GM18861 (cell line): ENCODE results near the gene CCDC71.

Experiments
- ATAC-seq: cut with Tn5 transposase; IDR thresholded peaks from one replicate; pipeline ENCODE4 v1.9.1; 2021; ENCODE audit not compliant: unreplicated experiment

CCDC71 gene

DNA sequence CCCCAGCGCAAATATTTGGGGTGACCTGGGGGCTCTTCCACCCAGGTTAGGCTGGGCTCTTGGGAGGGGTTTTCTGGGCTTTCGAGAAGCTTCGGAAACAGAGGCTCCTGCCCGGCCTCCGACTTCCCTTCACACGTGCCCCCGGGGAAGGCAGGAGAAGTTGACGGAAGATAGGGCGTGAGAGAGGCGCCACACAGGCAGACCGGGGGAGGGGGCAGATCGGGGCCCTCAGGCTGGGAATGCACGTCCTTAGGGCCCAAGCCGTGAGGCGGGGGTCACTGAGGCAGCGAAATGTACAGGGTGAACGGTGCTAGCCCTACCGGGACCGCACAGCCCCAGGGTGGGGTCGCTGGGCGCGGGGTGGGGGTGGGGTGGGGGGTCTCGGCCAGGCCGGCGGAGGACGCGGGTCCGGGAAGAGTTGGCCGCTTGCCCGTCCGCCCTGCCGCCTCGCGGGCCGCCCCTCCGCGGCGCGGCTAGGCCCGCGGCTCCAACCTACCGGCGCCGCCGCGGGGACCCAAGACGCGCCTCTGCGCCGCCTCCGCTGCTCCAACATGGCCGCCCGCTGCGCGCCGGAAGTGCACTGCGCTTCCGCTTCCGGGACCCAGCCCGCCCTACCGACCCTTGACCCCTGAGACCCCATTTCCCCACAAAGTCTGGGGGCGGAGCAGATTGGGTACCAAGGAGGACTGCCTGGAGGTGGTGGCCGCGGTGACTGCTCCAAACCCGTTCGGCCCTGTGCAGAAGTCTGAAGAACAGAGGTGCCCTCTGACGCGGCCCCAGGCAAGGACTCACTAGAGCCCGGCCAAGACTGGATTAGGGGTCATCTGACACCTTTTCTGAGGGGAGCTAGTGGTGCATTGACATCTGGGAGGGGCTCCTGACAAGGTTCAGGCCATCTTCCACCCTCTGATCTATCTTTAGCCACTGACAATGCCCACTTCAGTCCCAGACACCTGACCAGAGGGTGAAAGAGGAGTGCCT is at the start of gene CCDC71:
Gene CCDC71 (minus strand): TSS at position 561 of the 981 bp plus-strand sequence. CDS start 2,123 bp downstream, outside the sequence.
- no peak for ATAC-seq

DNA sequence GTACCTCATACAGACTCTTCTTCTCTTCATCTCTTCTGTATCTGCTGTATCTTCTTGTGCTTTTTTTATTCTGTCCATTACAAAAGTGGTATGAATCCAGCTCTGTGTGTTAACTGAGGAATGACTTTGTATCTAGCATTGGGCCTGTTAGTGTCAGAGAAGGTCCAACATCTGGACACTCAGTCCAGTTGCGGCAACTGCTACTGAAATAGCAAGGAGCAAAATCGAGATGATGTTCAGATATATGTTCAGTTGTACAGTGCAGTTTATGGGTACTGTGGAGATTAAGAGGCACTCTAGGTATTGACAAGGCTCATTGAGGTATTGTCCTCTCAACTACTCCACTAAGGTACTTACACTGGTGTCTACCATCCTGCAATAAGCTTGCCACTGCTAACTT is 47.9 kb upstream of the CCDC71 start:
- ATAC-seq: no peak

DNA sequence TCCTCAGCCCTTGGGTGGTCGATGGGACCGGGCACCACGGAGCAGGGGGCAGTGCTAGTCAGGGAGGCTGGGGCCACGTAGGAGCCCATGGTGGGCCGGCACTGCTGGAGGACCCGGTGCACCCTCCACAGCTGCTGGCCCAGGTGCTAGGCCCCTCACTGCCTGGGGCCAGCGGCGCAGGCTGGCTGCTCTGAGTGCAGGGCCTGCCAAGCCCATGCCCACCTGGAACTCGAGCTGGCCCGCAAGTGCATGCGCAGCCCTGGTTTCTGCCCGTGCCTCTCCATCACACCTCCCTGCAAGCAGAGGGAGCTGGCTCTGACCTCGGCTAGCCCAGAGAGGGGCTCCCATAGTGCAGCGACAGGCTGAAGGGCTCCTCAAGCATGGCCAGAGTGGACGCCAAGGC is 47.4 kb upstream of the CCDC71 start:
- ATAC-seq: no peak

DNA sequence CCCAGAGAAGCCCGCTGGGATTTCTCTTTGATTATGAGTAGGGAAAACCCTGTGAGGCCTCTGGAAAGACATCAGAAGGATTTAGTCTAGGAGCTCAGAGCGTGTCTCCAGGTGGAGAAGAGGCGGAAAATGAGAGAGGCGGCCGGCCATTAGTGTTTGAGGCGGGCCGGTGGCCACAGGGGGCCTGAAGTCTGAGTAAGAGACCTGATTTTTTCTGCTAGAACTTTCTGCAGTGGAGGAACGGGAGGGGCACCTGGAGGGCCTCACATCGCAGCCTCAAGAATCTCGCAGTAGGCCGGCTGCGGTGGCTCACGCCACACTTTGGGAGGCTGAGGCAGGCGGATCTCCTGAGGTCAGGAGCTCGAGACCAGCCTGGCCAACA is 33.8 kb upstream of the CCDC71 start:
- no peak for ATAC-seq

DNA sequence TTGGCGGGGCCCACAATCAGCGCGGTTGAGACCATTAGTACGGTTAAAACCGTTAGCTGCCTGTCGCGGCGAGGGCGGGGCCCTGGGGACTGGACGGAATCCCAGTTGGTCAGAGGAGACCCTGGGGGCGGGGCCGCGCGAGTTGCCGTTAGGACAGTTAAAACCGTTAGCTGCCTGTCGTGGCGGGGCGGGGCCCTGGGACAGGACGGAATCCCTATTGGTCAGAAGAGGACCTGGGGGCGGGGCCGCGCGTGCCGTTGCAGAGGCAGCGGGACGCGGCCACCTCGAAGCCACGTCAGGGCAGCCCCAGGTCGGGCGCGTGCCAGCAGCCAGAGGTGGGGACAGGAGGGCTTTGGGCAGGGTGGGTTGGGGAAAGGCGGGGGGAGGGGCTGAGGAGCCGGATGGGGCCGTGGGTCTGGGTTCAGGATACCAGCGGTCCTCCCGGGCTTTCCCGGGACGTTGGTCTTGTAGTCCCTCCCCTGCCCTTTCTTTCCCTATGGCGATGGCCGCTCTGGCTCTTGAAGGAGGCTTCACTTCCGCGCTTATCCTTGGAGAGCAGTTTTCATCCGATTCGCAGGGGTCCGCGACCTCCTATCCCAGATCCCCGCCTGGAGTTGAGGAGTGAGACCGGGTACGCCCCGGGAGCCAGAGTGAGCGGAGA is 33.2 kb upstream of the CCDC71 start:
- no peak for ATAC-seq

DNA sequence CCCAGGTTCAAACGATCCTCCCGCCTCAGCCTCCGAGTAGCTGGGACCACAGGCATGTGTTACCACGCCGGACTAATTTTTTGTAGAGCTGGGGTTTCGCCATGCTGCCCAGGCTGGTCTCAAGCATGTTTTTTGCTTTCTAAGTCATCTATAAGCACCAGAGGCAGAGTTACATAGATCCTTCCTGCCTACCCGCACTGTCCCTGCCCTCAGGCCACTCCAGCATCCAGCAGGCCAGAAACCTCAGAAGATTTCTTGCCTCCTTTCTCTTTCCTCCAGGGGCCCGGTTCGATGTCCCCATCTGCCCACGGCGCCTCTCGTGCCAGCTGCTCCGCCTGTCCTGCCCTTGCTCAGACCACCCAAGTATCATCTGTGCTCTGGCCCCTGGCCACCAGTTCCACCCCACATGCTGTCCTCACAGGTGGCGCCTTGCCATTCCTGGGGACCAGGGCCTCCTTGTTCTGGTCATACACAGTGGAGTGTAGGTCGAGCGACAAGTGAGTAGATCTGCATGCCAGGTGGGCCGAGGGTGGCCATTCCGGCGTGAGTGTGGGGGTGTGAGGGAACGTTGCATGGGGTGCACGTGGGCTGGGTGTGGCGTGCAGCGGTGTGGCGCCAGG is 32.6 kb upstream of the CCDC71 start:
- ATAC-seq: no peak

DNA sequence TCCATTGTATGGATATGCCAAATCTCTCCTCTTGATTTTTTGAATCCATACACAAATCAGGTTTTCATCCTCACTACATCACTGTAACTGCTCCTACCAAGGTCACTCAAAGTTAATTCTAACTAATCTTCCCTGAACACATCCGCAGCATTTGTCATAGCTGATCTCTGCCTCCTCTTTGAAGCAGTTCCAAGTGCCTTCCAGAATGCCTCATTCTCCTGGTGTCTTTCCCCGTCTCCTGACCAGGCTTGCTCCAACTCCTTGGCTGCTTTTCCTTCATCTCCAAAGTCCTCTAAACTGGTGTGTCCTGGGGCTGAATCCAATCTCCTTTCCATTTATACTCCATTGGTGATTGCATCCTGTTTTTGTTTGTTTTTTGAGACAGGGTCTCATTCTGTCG is 32.0 kb upstream of the CCDC71 start:
- ATAC-seq: no peak

DNA sequence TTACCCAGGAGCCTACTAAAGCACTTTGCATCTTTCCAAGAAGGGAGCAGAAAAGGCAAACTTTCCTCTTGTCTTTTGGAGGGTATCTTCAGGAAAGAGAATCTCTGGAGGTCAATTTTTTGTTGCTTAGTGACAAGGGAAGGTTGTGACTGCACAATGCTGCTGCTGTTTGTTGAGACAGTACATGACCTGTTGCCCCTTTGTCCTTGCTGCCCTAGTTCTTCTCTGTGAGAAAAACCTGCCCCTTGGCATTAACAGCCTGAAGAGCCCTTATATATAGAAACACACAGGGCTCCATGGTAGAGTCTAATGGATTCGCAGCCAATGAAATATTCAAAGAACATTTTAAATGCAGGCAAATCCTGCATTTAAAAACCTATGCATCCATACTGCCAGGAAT is 25.6 kb upstream of the CCDC71 start:
- ATAC-seq: no peak

DNA sequence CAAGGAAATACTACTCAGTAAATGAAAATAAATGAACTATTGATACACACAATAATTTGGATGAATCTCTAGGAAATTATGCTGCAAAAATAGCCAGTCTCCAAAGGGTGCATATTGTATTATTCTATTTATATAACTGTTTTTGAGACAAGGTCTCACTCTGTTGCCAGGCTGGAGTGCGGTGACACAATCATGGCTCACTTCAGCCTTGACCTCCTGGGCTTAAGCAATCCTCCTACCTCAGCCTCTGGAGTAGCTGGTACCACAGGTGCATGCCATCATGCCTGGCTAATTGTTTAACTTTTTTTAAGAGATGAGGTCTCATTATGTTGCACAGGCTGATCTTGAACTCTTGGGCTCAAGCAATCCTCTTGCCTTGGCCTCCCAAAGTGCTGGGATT is 17.7 kb upstream of the CCDC71 start:
- ATAC-seq: no peak

DNA sequence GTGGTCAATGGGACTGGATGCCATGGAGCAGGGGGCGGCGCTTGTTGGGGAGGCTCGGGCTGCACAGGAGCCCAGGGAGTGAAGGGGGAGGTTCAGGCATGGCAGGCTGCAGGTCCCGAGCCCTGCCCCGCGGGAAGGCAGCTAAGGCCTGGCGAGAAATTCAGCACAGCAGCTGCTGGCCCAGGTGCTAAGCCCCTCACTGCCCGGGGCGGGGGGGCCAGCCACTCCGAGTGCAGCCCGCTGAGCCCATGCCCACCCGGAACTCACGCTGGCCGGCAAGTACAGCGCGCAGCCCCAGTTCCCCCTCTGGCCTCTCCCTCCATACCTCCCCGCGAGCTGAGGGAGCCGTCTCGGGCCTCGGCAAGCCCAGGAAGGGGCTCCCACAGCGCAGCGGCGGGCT is 16.6 kb upstream of the CCDC71 start:
- no peak for ATAC-seq

DNA sequence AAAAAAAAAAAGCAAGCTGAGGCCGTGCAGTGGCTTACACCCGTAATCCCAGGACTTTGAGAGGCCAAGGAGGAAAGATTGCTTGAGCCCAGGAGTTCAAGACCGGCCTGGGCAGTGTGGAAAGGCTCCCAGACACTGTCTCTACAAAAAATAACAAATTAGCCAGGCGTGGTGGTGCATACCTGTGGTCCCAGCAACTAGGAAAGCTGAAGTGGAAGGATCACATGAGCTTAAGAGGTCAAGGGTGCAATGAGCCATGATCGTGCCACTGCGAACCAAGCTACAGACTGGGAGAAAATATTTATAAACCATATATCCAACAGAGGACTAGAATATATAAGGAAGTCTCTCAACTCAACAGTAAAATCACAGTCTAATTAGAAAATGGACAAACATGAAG is 15.2 kb upstream of the CCDC71 start:
- no peak for ATAC-seq

DNA sequence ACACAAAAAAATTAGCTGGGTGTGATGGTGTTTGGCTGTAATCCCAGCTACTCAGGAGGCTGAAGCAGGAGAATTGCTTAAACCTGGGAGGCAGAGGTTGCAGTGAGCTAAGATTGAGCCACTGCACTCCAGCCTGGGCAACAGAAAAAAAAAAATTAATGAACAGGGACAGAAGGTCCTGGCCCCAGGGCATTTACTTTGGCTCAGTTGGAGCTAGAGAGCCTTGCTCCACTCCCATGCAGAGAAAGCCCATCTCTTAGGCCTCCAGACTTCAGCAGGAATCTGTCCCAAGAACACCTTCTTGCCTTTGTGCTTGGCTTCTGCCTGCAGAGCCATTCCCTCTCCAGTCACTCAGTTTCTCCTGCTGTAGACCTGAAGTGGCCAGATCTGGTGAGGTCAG is 14.0 kb upstream of the CCDC71 start:
- no peak for ATAC-seq

DNA sequence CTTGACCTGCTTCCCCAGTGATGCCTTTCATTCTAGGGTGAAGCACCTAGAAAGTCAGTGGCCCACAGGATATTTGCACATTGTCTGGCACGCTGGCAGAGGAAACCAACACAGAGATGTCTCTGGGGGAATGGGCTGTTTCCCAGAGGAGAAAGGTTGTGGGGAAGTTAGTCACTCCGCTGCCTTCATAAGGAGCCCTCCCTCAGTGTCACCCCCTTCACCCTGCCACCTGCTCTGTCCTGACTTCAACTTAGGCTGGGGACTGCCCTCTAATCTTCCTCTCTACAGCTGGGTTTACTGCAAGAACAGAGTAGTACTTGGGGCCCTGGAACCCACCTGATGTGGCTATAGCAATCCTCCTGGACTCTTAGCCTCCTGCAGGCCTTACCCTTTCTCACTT is 10.9 kb upstream of the CCDC71 start:
- ATAC-seq: no peak

DNA sequence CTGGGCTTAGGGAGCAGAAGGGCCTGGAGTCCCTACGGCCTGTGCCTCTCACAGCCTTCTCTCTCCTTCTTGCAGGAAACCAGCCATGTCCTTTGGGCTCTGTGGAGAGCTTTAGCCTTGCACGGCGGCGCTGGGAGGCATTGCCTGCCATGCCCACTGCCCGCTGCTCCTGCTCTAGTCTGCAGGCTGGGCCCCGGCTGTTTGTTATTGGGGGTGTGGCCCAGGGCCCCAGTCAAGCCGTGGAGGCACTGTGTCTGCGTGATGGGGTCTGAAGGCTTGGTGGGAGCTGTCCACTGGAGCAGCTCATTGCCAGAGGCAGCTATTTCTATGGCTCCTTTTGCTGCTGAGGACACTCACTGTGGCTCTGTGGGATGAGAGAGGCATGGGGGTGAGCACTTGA is 9.4 kb upstream of the CCDC71 start:
- no peak for ATAC-seq

DNA sequence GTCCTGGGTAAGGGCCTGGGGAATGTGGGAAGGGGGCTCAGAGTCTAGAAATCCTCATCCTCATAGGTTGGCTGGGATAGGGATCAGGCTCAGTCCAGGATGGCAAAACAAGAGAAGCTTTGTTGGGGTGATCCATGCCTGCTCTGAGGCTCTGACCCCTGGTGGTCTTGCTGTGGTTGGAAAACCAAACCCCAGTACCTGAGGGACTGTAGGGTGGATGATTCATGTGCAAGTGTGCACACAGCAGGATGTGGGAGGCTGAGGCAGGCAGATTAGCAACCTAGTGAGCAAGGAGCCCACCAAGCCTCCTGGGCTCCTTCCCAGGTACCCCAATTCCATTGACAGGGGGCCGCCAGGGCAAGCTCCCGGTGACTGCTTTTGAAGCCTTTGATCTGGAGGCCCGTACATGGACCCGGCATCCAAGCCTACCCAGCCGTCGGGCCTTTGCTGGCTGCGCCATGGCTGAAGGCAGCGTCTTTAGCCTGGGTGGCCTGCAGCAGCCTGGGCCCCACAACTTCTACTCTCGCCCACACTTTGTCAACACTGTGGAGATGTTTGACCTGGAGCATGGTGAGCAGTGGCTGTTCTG is 8.4 kb upstream of the CCDC71 start:
- no peak for ATAC-seq

DNA sequence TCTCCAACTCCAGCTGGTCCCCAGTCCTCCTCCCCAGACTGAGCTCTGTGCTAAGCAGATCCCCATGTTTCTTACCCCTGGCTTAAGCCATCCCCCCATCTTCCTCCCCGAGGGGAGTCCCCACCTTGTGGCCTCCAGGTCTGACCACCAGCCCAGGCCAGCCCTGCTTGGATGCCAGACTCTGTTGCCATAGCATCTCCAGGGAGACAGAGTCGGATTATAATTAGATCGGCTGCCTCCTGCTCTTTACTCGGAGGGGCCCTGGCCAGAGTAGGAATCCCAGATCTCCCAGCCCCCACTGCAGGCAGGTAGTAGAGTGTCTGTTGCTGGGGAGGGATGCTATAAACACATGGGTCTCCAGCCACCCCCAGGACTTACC is 7.7 kb upstream of the CCDC71 start:
- no peak for ATAC-seq

DNA sequence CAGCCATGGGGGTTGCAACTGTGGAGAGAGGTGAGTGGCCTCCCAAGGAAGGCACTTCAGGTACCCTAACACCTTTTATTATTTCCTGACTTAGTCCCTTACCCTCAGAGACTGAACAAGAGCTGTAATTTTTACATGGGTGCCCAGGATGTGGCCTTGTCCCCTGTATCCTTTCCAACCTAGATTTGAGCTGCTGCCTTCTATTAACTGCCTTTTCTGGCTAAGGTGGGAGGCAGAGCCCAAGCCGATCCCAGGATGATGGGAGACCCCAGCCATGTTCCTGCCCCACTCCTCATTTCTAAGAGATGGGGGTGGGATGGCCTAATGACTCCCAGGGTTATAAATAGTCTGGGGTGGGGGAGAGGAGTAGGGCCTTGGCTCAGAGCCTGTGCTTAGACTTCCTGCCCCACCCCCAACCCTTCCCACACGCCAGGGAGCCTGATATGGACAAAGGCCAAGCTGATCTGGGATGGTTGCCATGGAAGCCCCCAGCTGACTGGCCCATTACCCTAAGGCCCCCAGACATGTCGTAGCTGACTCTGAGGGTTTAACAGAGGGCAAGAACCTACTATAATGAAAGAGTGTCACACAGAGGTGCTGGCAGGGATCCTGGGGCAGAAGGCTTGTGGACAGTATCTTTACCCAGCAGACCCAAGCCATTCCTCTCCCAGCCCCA is 7.1 kb upstream of the CCDC71 start:
- no peak for ATAC-seq

DNA sequence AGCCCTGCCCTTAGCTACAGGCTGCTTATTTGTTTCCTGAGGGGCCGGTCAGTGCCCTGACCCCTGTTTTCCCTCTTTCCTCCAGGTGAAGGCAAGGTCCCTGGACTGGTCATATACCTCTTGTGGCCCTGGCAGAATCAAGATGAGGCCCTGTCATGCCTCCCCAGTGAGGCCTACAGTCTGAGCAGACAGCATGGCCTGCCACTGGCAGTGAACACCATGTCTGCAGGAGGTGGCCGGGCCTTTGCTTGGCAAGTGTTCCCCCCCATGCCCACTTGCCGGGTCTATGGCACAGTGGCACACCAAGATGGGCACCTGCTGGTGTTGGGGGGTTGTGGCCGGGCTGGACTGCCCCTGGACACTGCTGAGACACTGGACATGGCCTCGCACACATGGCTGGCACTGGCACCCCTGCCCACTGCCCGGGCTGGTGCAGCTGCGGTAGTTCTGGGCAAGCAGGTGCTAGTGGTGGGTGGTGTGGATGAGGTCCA is 6.5 kb upstream of the CCDC71 start:
- no peak for ATAC-seq

DNA sequence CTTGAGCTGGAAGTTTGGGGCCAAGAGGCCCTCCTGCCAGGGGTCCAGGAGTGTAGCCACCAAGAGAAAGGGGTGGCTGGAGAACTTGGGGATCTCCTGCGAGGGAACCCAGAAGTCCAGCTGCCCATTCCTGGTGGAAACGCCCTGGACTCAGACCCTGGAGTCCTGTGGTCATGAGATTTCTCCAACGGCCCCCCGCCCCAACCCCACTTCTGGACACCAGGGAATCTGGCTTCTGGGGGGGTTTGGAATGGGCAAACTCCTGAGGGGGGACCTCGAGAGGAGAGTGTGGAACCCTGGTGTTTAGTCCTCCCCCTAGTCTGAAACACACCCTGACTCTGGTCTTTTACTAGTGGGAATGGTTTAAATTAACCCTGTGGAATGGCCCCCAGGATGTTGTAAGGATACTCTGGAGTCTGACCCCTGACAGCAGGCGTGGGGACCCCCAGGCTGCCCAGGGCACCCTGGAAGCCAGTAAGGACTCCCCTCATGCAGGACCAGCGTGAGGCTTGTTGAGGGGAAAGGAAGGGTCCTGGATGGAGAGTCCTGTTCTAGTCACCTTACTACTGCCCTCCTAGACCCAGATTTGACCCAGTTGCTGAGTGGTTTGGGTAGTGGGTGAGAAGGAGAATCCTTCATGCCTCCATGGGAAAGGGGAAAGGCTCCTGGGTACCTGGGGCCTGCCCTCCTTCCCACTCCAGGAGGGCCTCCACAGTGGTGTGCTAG is 5.8 kb upstream of the CCDC71 start:
- ATAC-seq: no peak

DNA sequence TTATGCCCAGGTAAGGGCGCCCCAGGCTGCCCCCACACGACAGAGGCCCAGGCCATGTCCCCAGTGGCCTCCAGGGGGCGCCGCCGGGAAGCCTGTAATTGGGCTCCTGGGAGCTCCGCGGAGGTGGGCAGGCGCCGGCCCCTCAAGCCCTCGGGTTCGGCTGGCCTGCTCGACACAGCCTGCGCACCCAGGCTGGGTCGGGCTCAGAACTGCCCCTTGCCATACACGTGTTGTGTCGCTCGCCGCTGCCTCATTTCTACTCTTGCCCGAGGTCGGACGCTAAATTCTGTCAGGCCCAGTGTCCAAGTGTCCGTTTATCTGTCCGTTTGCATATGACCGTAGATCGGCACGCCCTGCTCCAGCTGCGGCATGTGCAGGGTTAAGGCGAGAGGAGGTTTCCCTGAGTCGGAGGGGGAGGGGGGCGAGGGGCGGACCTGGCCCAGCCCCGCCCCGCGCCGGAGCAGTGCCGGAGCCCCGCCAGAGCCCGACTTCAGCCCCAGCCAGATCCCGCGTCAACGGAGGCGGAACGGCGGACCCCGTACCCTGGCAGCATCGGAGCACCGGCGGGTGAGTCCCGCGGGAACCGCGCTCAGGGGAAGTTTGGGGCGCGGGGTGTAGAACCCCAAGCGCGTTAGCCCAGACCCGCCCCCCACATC is 5.1 kb upstream of the CCDC71 start, which contains the start of gene KLHDC8B:
Gene KLHDC8B (plus strand): TSS at position 480 of the 656 bp plus-strand sequence. CDS start 1,172 bp downstream, outside the sequence.
- ATAC-seq: no peak
